ENCODE data around the gene CTSF.

CTSF gene

DNA sequence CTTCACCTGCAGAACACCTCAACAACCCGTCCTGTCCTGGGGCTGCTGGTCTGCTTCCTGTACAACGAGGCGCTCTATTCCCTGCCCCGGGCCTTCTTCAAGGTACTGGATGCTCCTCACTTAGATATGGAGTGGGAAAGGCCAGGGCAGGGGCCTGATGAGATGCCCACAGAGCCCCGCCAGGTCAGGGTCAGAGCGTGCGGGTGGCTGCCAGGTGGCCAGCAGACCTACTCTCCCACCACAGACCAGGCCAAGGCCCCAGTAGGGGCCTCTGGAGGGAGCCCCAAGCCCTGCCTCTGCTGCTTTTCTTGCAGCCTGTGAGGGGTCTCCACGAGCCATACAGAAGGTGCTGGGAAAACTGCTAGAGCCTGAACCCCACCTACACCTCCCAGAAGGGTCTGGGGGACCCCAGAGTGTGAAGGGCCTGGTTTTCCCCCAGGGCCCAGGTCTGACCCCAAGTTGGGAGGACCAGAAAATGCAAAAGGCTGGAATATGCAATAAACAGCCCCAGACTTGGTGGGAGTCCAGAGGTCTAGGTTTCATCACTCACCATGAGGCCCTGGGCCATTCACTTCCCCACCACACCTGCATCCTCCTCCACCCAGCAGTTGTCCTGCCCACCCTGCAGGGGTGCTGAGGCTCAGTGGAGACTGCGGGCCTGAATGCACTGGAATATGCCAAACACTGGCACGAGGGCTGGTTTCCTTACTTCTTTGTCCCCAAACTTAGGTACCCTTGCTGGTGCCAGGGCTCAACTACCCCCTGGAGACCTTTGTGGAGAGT lies 37.3 kb downstream of the CTSF start:
- no peak for DNase-seq

DNA sequence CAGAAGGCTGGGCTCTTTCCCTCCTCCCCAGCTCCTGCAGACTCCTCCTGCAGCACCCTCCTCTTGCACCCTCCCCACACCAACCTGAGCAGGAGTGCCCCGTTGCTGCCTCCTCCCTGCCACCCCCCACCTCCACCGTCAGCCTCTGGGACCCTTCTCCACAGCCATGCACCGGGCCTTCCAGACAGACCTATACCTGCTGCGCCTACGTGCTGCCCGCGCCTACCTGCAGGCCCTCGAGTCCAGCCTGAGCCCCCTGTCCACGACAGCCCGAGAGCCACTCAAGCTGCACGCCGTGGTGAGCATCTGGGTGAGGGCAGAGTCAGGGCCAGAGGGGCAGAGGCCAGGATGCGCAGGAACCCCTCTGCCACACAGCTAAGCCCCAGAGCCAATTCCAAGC lies 38.8 kb downstream of the CTSF start:
- no peak for DNase-seq

DNA sequence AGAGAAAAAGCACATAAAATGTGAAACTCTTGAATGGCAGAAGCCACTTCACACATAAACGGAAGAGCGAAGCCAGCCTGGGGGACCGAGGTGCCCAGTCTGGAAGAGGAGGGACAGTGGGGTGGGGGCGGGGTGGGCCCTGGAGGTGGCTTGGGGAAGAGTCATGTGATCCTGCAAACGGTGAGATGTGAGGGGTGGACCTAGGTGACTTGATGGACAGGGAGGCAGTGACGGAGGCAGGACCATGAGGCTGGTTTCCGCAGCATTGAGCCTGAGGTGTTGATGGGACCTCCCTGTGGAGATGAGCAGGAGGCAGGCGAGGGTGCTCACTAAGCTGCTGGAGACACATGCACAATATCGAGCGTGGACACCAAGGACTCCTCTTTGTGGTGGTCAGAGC lies 39.3 kb downstream of the CTSF start:
- no peak for DNase-seq

- DNase-seq: no peak
Observed at GRCh38 chr11:66524304-66525040, 43.9 kb downstream of the CTSF start.

GRCh38 chr11:66523611-66524010 lies 44.8 kb downstream of the CTSF start:
- no peak for DNase-seq
